Mucosa of rectum (tissue), 2 donors: ENCODE data around the gene TNKS1BP1.
A peak's percentile ranks its signal among the peaks of the same experiment; 100 is the strongest.

Source experiments
- H3K27ac ChIP-seq, 2 donors: one replicate each; pipeline ENCODE4 v1.7.0; 2013; ENCODE audit warnings: inconsistent platforms in 2 of 2, low read depth in 2 of 2, low read length in 2 of 2
- H3K27me3 ChIP-seq, 2 donors: one replicate each; pipeline ENCODE4 v1.7.0; 2013; ENCODE audit warnings: low read length in 2 of 2; ENCODE audit not compliant: control insufficient read depth in 2 of 2, insufficient read depth in 2 of 2
- H3K36me3 ChIP-seq, 2 donors: one replicate each; pipeline ENCODE4 v1.7.0; 2013; ENCODE audit warnings: low read length in 2 of 2; ENCODE audit not compliant: control insufficient read depth in 2 of 2, insufficient read depth in 2 of 2
- H3K4me1 ChIP-seq, 2 donors: one replicate each; pipeline ENCODE4 v1.7.0; 2013; ENCODE audit warnings: low read length in 2 of 2, mild to moderate bottlenecking in 1 of 2; ENCODE audit not compliant: control insufficient read depth in 2 of 2, insufficient read depth in 2 of 2
- H3K4me3 ChIP-seq, 2 donors: one replicate each; pipeline ENCODE4 v1.7.0; 2013; ENCODE audit warnings: low read length in 2 of 2
- H3K9ac ChIP-seq, 2 donors: one replicate each; pipeline ENCODE4 v1.7.0; 2013; ENCODE audit warnings: low read length in 2 of 2, low read depth in 1 of 2, mild to moderate bottlenecking in 1 of 2
- H3K9me3 ChIP-seq, 2 donors: one replicate each; pipeline ENCODE4 v1.7.0; 2013; ENCODE audit warnings: low read length in 2 of 2; ENCODE audit not compliant: control insufficient read depth in 2 of 2
- donor health status: healthy.
- donor health status: Normal muscosa, but diverticular disease.

TNKS1BP1 gene

DNA sequence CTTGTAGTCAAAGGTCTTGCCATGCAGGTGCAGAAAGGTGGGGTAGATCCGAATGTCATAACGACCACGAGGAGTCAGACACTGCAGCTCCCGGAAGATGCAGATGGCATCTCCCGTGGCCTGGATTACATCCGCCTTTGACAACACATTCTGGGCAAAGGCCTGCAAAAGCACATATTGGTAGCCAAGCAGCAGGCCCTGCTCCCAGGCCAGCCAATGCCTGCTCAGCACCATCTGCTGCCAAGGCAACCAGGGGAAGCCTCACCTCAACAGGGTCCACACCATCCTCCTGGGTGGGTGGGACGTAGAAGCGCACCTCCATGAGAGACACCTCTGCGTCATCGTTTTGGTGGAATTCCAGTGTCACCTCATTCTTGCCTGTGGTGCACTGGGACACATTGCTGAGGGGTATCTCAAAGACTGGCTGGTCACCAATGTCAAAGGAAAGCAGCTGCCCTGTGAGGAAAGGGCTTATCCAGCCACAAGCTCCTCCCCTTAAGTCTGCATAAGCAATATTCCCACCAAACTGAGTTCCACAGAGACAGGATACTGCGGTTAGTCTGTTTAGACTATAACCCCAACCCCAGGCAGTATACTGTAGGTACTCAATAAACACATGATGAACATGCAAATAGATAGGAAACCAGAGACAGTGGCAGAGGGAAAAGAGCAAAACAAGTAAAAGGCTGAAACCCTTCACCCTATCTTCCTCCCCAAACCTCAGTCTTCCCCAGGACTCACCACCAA, 8.1 kb upstream of the TNKS1BP1 start:
- Histone ChIP-seq H3K27me3 (no peaks in the 10 kb centered on the region), H3K4me3 (no peak overlapping the region), H3K36me3 (peaks cover 50 to 55% of the 10 kb centered on the region in 2 donors), H3K9me3 (no peaks in the 10 kb centered on the region), H3K27ac (peak overlapping the region in 1 of 2 donors; percentile 26), H3K9ac (no peak overlapping the region), H3K4me1 (peaks cover 11 to 15% of the 10 kb centered on the region in 2 donors)

- Histone ChIP-seq H3K9ac (no peak overlapping the region), H3K36me3 (peaks cover 60 to 66% of the 10 kb centered on the region in 2 donors), H3K4me1 (peaks cover 11 to 17% of the 10 kb centered on the region in 2 donors), H3K4me3 (no peak overlapping the region), H3K9me3 (no peaks in the 10 kb centered on the region), H3K27ac (no peak overlapping the region), H3K27me3 (no peaks in the 10 kb centered on the region)
These were observed 7.0 kb upstream of the TNKS1BP1 start for GRCh38 chr11:57331720-57332119.

GRCh38 chr11:57330029-57330428, 5.3 kb upstream of the TNKS1BP1 start:
- H3K4me1 ChIP-seq = peaks cover 26% of the 10 kb centered on the region in 2 donors
- H3K4me3 ChIP-seq = no peak overlapping the region
- H3K9ac ChIP-seq = no peak overlapping the region
- no peak overlapping the region for H3K27ac ChIP-seq
- H3K27me3 ChIP-seq = no peaks in the 10 kb centered on the region
- H3K36me3 ChIP-seq = peaks cover 61 to 66% of the 10 kb centered on the region in 2 donors
- no peaks in the 10 kb centered on the region for H3K9me3 ChIP-seq

DNA sequence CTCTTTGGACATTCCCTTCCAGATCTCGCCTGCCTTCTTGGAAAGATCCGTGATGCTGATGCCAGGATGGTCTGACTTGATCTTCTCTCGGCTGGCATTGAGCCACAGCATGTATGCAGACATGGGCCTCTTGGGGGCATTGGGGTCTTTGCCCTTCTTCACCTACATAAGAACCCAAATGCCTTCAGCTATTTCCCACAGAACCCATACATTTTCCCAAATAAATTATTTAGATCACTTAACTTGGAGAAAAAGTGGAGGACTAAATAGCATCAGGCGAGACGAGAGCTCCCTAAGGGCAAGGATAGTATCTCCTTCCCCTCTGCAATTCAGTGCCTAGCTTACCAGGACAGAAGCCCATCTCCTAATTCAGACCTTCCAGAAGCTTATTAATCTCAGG, 3.0 kb upstream of the TNKS1BP1 start:
- H3K36me3 ChIP-seq = peaks cover 55 to 58% of the 10 kb centered on the region in 2 donors
- no peak overlapping the region for H3K4me3 ChIP-seq
- no peaks in the 10 kb centered on the region for H3K27me3 ChIP-seq
- H3K9ac ChIP-seq = no peak overlapping the region
- H3K9me3 ChIP-seq = no peaks in the 10 kb centered on the region
- peaks cover 28 to 30% of the 10 kb centered on the region in 2 donors for H3K4me1 ChIP-seq
- no peak overlapping the region for H3K27ac ChIP-seq

- Histone ChIP-seq H3K4me1 (peaks cover 47 to 50% of the 10 kb centered on the region in 2 donors), H3K27me3 (no peaks in the 10 kb centered on the region), H3K9ac (peak overlapping the region; percentile 91 to 98), H3K9me3 (no peaks in the 10 kb centered on the region), H3K36me3 (peaks cover 38 to 40% of the 10 kb centered on the region in 2 donors), H3K4me3 (peak overlapping the region; percentile 89), H3K27ac (peak overlapping the region; percentile 96 to 97)
These were observed 940 bp upstream of the TNKS1BP1 start for GRCh38 chr11:57325735-57326048.

GRCh38 chr11:57324154-57324885, 432 bp downstream of the TNKS1BP1 start:
- no peaks in the 10 kb centered on the region for H3K27me3 ChIP-seq
- peak overlapping the region; percentile 88 to 92 for H3K9ac ChIP-seq
- peaks cover 54 to 58% of the 10 kb centered on the region in 2 donors for H3K4me1 ChIP-seq
- H3K4me3 ChIP-seq = peak overlapping the region; percentile 79 to 89
- peaks cover 30 to 35% of the 10 kb centered on the region in 2 donors for H3K36me3 ChIP-seq
- H3K9me3 ChIP-seq = no peaks in the 10 kb centered on the region
- peak overlapping the region; percentile 96 to 97 for H3K27ac ChIP-seq

DNA sequence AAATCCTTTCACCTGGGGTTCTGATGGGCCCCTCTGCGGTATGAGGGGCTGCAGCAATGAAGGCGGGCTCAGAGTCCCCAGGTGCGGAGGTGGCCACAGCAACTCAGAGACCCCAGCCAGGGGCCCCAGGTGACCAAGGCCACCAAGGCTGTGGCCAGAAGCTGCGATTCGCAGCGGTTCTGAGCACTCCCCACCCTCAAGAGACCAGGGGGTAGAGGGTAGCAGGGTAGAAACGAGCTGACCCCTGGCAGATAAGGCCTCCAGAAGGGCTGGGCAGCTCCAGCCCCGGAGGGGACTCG, 948 bp downstream of the TNKS1BP1 start:
- Histone ChIP-seq H3K27me3 (no peaks in the 10 kb centered on the region), H3K9me3 (no peaks in the 10 kb centered on the region), H3K27ac (peak overlapping the region; percentile 96 to 97), H3K36me3 (peaks cover 27 to 33% of the 10 kb centered on the region in 2 donors), H3K4me1 (peaks cover 54 to 58% of the 10 kb centered on the region in 2 donors), H3K4me3 (peak overlapping the region; percentile 79 to 89), H3K9ac (peak overlapping the region; percentile 88 to 92)

DNA sequence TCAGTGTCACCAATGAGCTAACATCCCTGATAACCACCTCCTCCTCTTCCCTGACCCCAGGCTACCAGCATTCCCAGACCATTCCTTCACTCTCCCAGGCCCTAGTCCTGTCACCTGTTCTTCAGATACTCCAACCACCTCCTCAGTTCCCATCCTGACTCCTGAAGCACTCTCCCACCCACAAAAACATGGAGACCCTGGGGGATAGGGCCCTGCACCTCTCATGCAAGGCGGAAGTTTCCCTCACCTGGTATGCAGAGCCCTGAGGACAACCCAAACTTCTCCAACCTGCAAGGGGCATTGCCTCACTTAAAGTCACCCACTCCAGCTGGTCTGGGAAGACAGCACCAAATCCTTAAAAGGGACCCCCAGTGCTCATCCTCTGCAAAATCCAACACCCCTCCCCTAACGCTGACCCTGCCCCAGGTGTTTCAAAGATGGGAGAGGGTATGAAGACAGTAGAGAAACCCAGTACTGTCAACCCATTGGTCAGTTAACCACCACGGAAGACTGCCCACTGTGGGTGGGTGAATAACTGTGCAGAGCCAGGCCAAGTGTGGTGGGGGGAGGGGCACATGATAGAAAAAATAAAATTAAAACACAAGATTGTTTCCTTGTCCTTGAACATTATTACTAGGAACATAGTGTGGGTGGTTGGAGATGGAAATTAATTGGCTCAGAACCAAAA, 1.4 kb downstream of the TNKS1BP1 start:
- Histone ChIP-seq H3K4me1 (peaks cover 57 to 58% of the 10 kb centered on the region in 2 donors), H3K4me3 (peak overlapping the region; percentile 79 to 89), H3K9me3 (no peaks in the 10 kb centered on the region), H3K36me3 (peaks cover 25 to 31% of the 10 kb centered on the region in 2 donors), H3K27ac (peak overlapping the region; percentile 96 to 97), H3K9ac (peak overlapping the region; percentile 88 to 92), H3K27me3 (no peaks in the 10 kb centered on the region)

DNA sequence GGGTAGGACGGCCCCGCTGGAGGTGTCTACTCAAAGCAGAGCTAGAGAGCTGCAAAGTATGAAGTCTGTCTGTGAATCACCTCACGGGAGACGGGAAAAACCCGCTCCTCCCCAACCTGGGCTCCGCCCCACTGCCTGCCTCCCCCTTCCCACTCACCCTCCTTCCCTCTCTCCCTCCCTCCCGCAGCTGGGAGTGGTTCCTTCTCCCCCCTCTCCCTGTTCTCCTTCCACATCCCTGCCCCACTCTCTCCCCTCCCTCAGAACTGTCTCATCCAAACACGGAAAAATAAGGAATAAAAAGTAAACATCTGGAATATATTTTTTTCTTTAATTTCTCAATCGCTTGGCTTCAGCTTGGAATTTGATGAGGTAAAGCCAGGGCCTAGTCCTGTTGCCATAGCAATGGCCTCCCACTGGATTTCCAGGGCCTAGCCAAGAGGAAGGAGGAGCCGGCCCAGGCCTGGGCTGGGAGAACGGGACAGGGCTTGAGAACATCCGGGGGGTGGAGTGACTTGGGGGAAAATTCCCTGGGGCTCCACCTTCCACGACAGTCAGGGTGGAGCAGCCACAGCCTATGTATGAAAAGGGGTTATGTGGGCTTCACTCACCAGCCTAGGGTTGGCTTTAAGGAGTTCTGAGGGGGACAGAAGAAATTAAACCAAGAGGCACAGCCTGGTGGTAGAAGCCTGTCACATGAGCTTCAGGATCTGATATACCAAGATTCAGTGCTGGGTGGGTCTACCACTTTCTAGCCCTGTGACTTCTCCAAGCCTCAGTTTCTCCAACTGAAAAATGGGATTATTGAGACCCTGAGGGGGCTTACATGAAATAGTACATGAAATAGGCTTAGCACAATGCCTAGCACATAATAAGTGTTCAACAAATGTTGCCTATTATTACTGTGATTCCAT, 2.2 kb downstream of the TNKS1BP1 start:
- peaks cover 61 to 64% of the 10 kb centered on the region in 2 donors for H3K4me1 ChIP-seq
- H3K4me3 ChIP-seq = peak overlapping the region; percentile 79 to 89
- peaks cover 25 to 30% of the 10 kb centered on the region in 2 donors for H3K36me3 ChIP-seq
- H3K27ac ChIP-seq = peak overlapping the region; percentile 96 to 97
- H3K27me3 ChIP-seq = no peaks in the 10 kb centered on the region
- peak overlapping the region; percentile 88 to 92 for H3K9ac ChIP-seq
- no peaks in the 10 kb centered on the region for H3K9me3 ChIP-seq
